MM.1S (cell line): Measurements from ENCODE around the gene GFM2.

ENCODE experiments used
- DNase-seq: peaks from one replicate; pipeline ENCODE4 v3.0.0-alpha.2; 2015
- H2AFZ ChIP-seq: fragments of 300-600 bp; sonication (generic); 2 replicates; pipeline ENCODE4 v1.6.0; 2016; ENCODE audit warnings: antibody characterized with exemption, low read length
- H3F3A ChIP-seq: fragments of 300-600 bp; sonication (generic); 2 replicates; pipeline ENCODE4 v1.6.1; 2016; ENCODE audit warnings: mild to moderate bottlenecking, antibody characterized with exemption, low read length, moderate library complexity, mixed read lengths; ENCODE audit not compliant: insufficient read depth
- H3K27ac ChIP-seq: fragments of 300-600 bp; sonication (generic); 2 replicates; pipeline ENCODE4 v1.5.1; 2016; ENCODE audit warnings: mild to moderate bottlenecking, low read length
- H3K27me3 ChIP-seq: fragments of 300-600 bp; sonication (generic); replicated peaks from 2 replicates; pipeline ENCODE4 v1.6.0; 2016; ENCODE audit warnings: low read length; ENCODE audit not compliant: insufficient read depth
- H3K36me3 ChIP-seq: fragments of 300-600 bp; sonication (generic); replicated peaks from 2 replicates; pipeline ENCODE4 v1.6.1; 2016; ENCODE audit warnings: mild to moderate bottlenecking, low read length, mixed read lengths; ENCODE audit not compliant: insufficient read depth
- H3K4me1 ChIP-seq: fragments of 300-600 bp; sonication (generic); 2 replicates; pipeline ENCODE4 v1.6.1; 2016; ENCODE audit warnings: low read length, mixed read lengths
- H3K4me2 ChIP-seq: fragments of 300-600 bp; sonication (generic); 2 replicates; pipeline ENCODE4 v1.6.0; 2016; ENCODE audit warnings: low read depth, low read length
- H3K4me3 ChIP-seq: fragments of 300-600 bp; sonication (generic); 2 replicates; pipeline ENCODE4 v1.5.1; 2016; ENCODE audit warnings: low read length, mixed read lengths
- H3K79me2 ChIP-seq: fragments of 300-600 bp; sonication (generic); 2 replicates; pipeline ENCODE4 v1.6.1; 2016; ENCODE audit warnings: mixed run types, low read length, mixed read lengths
- H3K9ac ChIP-seq: fragments of 300-600 bp; sonication (generic); 2 replicates; pipeline ENCODE4 v1.6.1; 2016; ENCODE audit warnings: low read length, mixed read lengths
- H3K9me2 ChIP-seq: fragments of 300-600 bp; sonication (generic); replicated peaks from 2 replicates; pipeline ENCODE4 v1.6.1; 2016; ENCODE audit warnings: mild to moderate bottlenecking, low read length, mixed read lengths; ENCODE audit not compliant: insufficient read depth
- H3K9me3 ChIP-seq: fragments of 300-600 bp; sonication (generic); replicated peaks from 2 replicates; pipeline ENCODE4 v1.6.1; 2016; ENCODE audit warnings: mild to moderate bottlenecking, low read length, mixed read lengths; ENCODE audit not compliant: insufficient read depth
- H4K20me1 ChIP-seq: fragments of 300-600 bp; sonication (generic); 2 replicates; pipeline ENCODE4 v1.6.1; 2016; ENCODE audit warnings: mild to moderate bottlenecking, low read length, moderate library complexity, mixed read lengths; ENCODE audit not compliant: insufficient read depth
- CTCF ChIP-seq: fragments of 300-600 bp; sonication (generic); IDR thresholded peaks from 2 replicates; pipeline ENCODE4 v1.5.1; 2016; ENCODE audit warnings: antibody characterized with exemption, low read length, mixed read lengths
- EZH2 ChIP-seq: fragments of 300-600 bp; sonication (generic); optimal IDR thresholded peaks from 2 replicates; pipeline ENCODE3; 2017; ENCODE audit warnings: low read depth, mild to moderate bottlenecking, antibody characterized with exemption, low read length, mixed read lengths
- EZH2phosphoT487 ChIP-seq: fragments of 300-600 bp; sonication (generic); IDR thresholded peaks from 2 replicates; pipeline ENCODE4 v1.6.1; 2018; ENCODE audit warnings: antibody characterized with exemption, low read length

GFM2 gene

GRCh38 chr5:74767579-74767913 is 629 bp upstream of the GFM2 start:
- H2AFZ ChIP-seq = peak overlapping the region; percentile 98
- no peaks in the 10 kb centered on the region for H4K20me1 ChIP-seq
- DNase-seq = peak; percentile 20
- TF ChIP-seq EZH2phosphoT487 = no peak
- TF ChIP-seq EZH2 = no peak
- TF ChIP-seq CTCF = no peak
- H3K4me1 ChIP-seq = peaks cover 7% of the 10 kb centered on the region; the same call in 1 of the 2 replicates
- H3K27me3 ChIP-seq = no peaks in the 10 kb centered on the region
- no peaks in the 10 kb centered on the region; the same call in 1 of the 2 replicates for H3F3A ChIP-seq
- H3K4me2 ChIP-seq = peak overlapping the region; percentile 82
- peak overlapping the region; percentile 81 for H3K4me3 ChIP-seq
- H3K9me2 ChIP-seq = no peaks in the 10 kb centered on the region
- H3K9ac ChIP-seq = peak overlapping the region; percentile 63
- peaks cover 55% of the 10 kb centered on the region for H3K79me2 ChIP-seq
- no peaks in the 10 kb centered on the region for H3K9me3 ChIP-seq
- H3K36me3 ChIP-seq = peaks cover 2% of the 10 kb centered on the region; the same call in 1 of the 2 replicates
- peak overlapping the region; percentile 50; the same call in 1 of the 2 replicates for H3K27ac ChIP-seq

- Histone ChIP-seq H3K4me1 (peaks cover 18% of the 10 kb centered on the region), H3F3A (peaks cover 7% of the 10 kb centered on the region; the same call in 1 of the 2 replicates), H3K4me3 (peak overlapping the region; percentile 81), H2AFZ (peak overlapping the region; percentile 88), H3K27me3 (no peaks in the 10 kb centered on the region), H3K9me3 (no peaks in the 10 kb centered on the region), H3K4me2 (peak overlapping the region; percentile 79), H3K27ac (peak overlapping the region; percentile 50; the same call in 1 of the 2 replicates), H3K36me3 (no peaks in the 10 kb centered on the region; the same call in 1 of the 2 replicates), H4K20me1 (no peaks in the 10 kb centered on the region), H3K9ac (peak overlapping the region; percentile 63), H3K79me2 (peaks cover 60% of the 10 kb centered on the region), H3K9me2 (no peaks in the 10 kb centered on the region)
- no peak for TF ChIP-seq EZH2
- TF ChIP-seq EZH2phosphoT487 = no peak
- peak; percentile 60 for TF ChIP-seq CTCF
- peak; percentile 67 for DNase-seq
Observed at GRCh38 chr5:74766418-74766848, 484 bp downstream of the GFM2 start.

GRCh38 chr5:74765929-74766328 is 988 bp downstream of the GFM2 start:
- no peaks in the 10 kb centered on the region for H3K9me3 ChIP-seq
- peak overlapping the region; percentile 79 for H3K4me2 ChIP-seq
- peak overlapping the region; percentile 63; the same call in 1 of the 2 replicates for H3K9ac ChIP-seq
- H3K27me3 ChIP-seq = no peaks in the 10 kb centered on the region
- H3K9me2 ChIP-seq = no peaks in the 10 kb centered on the region
- no peaks in the 10 kb centered on the region; the same call in 1 of the 2 replicates for H3K36me3 ChIP-seq
- H3K27ac ChIP-seq = no peak overlapping the region
- DNase-seq = no peak
- H3K79me2 ChIP-seq = peaks cover 60% of the 10 kb centered on the region
- no peaks in the 10 kb centered on the region for H4K20me1 ChIP-seq
- TF ChIP-seq CTCF (no peak), EZH2 (no peak), EZH2phosphoT487 (no peak)
- H3K4me1 ChIP-seq = peaks cover 23% of the 10 kb centered on the region
- peak overlapping the region; percentile 88; the same call in 1 of the 2 replicates for H2AFZ ChIP-seq
- peak overlapping the region; percentile 81 for H3K4me3 ChIP-seq
- peaks cover 10% of the 10 kb centered on the region; the same call in 1 of the 2 replicates for H3F3A ChIP-seq
